Lower leg skin (tissue), 3 donors: Measurements from ENCODE around the gene DRGX.

Experiments used
- CTCF ChIP-seq, 3 donors: fragments of 450-650 bp; IDR thresholded peaks; one replicate each; pipeline ENCODE4 v1.5.1; 2016; ENCODE audit warnings: antibody characterized with exemption in 3 of 3, mild to moderate bottlenecking in 3 of 3, moderate library complexity in 2 of 3
- POLR2A ChIP-seq, 2 donors: fragments of 450-650 bp; IDR thresholded peaks; one replicate each; pipeline ENCODE4 v1.6.1; 2016 to 2017; ENCODE audit warnings: antibody characterized with exemption in 2 of 2, mild to moderate bottlenecking in 1 of 2, moderate library complexity in 1 of 2

- TF ChIP-seq POLR2A (IDR thresholded peaks at IDR 0.05) (no peak), CTCF (IDR thresholded peaks at IDR 0.05) (no peak)
Measured at GRCh38 chr10:49400365-49400764, 4.5 kb upstream of the DRGX start.
